ENCODE results near the gene NKX6-1. TPM values are rescaled to one million over a fixed set of nuclear protein-coding genes. Genes with fewer than 3 reads are reported as not detected.

The NKX6-1 gene
- polyA plus RNA-seq, 2 donors = 2.5 to 8.2 TPM

GRCh38 chr4:84467601-84468000 lies 31.5 kb downstream of the NKX6-1 start:
- WGBS, 2 donors = 54 to 57% methylated on average over 3 of the region's 3 CpGs
- no peaks in the 10 kb centered on the region for H3K27me3 ChIP-seq (ENCODE audit: control insufficient read depth in 1 of 2, insufficient read depth in 2 of 2, low read length in 2 of 2)
- H3K36me3 ChIP-seq (ENCODE audit: control insufficient read depth in 2 of 2, insufficient read depth in 2 of 2, low read length in 1 of 2) = no peaks in the 10 kb centered on the region
- H3K9me3 ChIP-seq (ENCODE audit: control insufficient read depth in 2 of 2, insufficient read depth in 1 of 2, low read depth in 1 of 2, low read length in 1 of 2) = no peaks in the 10 kb centered on the region
- no peak overlapping the region for H3K27ac ChIP-seq (ENCODE audit: low read depth in 2 of 2, low read length in 1 of 2)
- no peaks in the 10 kb centered on the region for H3K4me1 ChIP-seq (ENCODE audit: control insufficient read depth in 2 of 2, insufficient read depth in 2 of 2, low read length in 1 of 2)
- no peak overlapping the region for H3K4me3 ChIP-seq (ENCODE audit: low read depth in 1 of 2, low read length in 2 of 2)

DNA sequence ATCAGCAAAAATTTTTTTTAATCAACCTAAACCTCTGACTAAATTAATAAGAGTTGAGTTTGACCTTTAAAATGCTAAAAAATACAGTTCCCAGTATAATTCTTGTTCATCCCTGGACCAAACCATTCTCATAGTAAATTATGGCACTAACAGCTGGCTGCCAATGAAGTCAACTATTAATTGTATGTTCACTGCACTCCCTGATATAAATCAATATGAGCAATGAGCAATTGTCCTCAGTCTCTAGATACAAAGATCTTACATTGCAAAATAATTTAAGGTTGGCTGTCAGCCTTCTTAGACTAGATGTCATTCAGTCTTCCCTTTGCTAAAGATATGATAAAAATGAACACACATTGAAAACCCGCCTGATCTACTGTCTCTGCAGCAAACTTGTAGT lies 39.3 kb downstream of the NKX6-1 start:
- no peak overlapping the region for H3K27ac ChIP-seq (ENCODE audit: low read depth in 2 of 2, low read length in 1 of 2)
- 88 to 97% methylated on average over 1 of the region's 1 CpG for WGBS, 2 donors

GRCh38 chr4:84456157-84456556 lies 42.9 kb downstream of the NKX6-1 start:
- Histone ChIP-seq H3K4me3 (ENCODE audit: low read depth in 1 of 2, low read length in 2 of 2) (no peak overlapping the region), H3K9me3 (ENCODE audit: control insufficient read depth in 2 of 2, insufficient read depth in 1 of 2, low read depth in 1 of 2, low read length in 1 of 2) (no peaks in the 10 kb centered on the region), H3K27ac (ENCODE audit: low read depth in 2 of 2, low read length in 1 of 2) (no peak overlapping the region), H3K4me1 (ENCODE audit: control insufficient read depth in 2 of 2, insufficient read depth in 2 of 2, low read length in 1 of 2) (no peaks in the 10 kb centered on the region), H3K36me3 (ENCODE audit: control insufficient read depth in 2 of 2, insufficient read depth in 2 of 2, low read length in 1 of 2) (no peaks in the 10 kb centered on the region), H3K27me3 (ENCODE audit: control insufficient read depth in 1 of 2, insufficient read depth in 2 of 2, low read length in 2 of 2) (no peaks in the 10 kb centered on the region)
- WGBS, 2 donors = 70 to 71% methylated on average over 4 of the region's 4 CpGs

More for the DNA sequence above, 39.3 kb downstream of the NKX6-1 start:
- H3K27me3 ChIP-seq (ENCODE audit: control insufficient read depth in 1 of 2, insufficient read depth in 2 of 2, low read length in 2 of 2) = no peaks in the 10 kb centered on the region
- no peak overlapping the region for H3K4me3 ChIP-seq (ENCODE audit: low read depth in 1 of 2, low read length in 2 of 2)
- H3K4me1 ChIP-seq (ENCODE audit: control insufficient read depth in 2 of 2, insufficient read depth in 2 of 2, low read length in 1 of 2) = no peaks in the 10 kb centered on the region
- H3K9me3 ChIP-seq (ENCODE audit: control insufficient read depth in 2 of 2, insufficient read depth in 1 of 2, low read depth in 1 of 2, low read length in 1 of 2) = no peaks in the 10 kb centered on the region
- no peaks in the 10 kb centered on the region for H3K36me3 ChIP-seq (ENCODE audit: control insufficient read depth in 2 of 2, insufficient read depth in 2 of 2, low read length in 1 of 2)

DNA sequence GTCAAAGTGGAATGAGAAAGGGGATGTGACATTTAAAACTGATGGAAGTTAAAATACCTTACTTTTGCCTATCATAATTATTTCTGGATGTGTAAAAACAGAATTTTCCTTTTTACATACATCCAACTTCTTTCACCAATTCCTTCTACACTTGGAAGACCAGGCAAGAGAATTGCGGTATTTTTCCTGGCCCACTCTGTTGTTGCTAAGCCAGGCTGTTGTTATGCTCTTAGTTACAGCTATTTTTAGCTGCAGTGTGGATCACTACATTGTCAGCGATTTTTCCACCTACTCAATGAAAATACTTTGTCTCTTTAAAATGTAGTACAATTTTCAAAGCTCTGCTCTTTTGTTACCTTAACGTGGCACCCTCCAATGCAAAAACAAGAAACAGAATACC lies 43.4 kb downstream of the NKX6-1 start:
- WGBS, 2 donors = 48 to 60% methylated on average over 3 of the region's 3 CpGs
- Histone ChIP-seq H3K36me3 (ENCODE audit: control insufficient read depth in 2 of 2, insufficient read depth in 2 of 2, low read length in 1 of 2) (no peaks in the 10 kb centered on the region), H3K27me3 (ENCODE audit: control insufficient read depth in 1 of 2, insufficient read depth in 2 of 2, low read length in 2 of 2) (no peaks in the 10 kb centered on the region), H3K27ac (ENCODE audit: low read depth in 2 of 2, low read length in 1 of 2) (no peak overlapping the region), H3K4me1 (ENCODE audit: control insufficient read depth in 2 of 2, insufficient read depth in 2 of 2, low read length in 1 of 2) (no peaks in the 10 kb centered on the region), H3K9me3 (ENCODE audit: control insufficient read depth in 2 of 2, insufficient read depth in 1 of 2, low read depth in 1 of 2, low read length in 1 of 2) (no peaks in the 10 kb centered on the region), H3K4me3 (ENCODE audit: low read depth in 1 of 2, low read length in 2 of 2) (no peak overlapping the region)

DNA sequence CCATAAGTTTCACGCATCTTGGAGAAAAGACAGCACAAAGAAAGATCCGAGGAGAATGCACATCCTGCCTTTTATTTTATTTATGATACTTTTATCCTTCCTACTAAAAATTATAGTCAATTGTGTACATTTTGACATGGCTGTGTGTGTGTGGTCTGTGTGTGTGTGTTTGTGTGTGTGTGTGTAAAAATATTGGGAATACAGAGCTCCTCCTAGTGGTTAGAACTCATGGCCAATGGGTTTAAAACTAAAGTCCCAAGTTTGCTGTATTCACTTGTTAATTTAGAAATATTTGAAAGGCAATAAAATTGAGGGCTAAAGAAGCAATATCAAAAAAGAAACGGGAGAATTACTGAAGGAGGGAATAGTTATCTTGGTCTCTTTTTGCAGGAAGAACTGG lies 47.5 kb downstream of the NKX6-1 start:
- no peaks in the 10 kb centered on the region for H3K36me3 ChIP-seq (ENCODE audit: control insufficient read depth in 2 of 2, insufficient read depth in 2 of 2, low read length in 1 of 2)
- H3K27me3 ChIP-seq (ENCODE audit: control insufficient read depth in 1 of 2, insufficient read depth in 2 of 2, low read length in 2 of 2) = no peaks in the 10 kb centered on the region
- no peaks in the 10 kb centered on the region for H3K9me3 ChIP-seq (ENCODE audit: control insufficient read depth in 2 of 2, insufficient read depth in 1 of 2, low read depth in 1 of 2, low read length in 1 of 2)
- no peaks in the 10 kb centered on the region for H3K4me1 ChIP-seq (ENCODE audit: control insufficient read depth in 2 of 2, insufficient read depth in 2 of 2, low read length in 1 of 2)
- WGBS, 2 donors = 28 to 33% methylated on average over 3 of the region's 3 CpGs
- H3K4me3 ChIP-seq (ENCODE audit: low read depth in 1 of 2, low read length in 2 of 2) = no peak overlapping the region
- H3K27ac ChIP-seq (ENCODE audit: low read depth in 2 of 2, low read length in 1 of 2) = no peak overlapping the region

GRCh38 chr4:84443523-84443922 lies 55.6 kb downstream of the NKX6-1 start:
- 76 to 82% methylated on average over 5 of the region's 5 CpGs for WGBS, 2 donors

GRCh38 chr4:84442778-84443177 lies 56.3 kb downstream of the NKX6-1 start:
- 81 to 85% methylated on average over 2 of the region's 2 CpGs for WGBS, 2 donors

More at GRCh38 chr4:84443523-84443922, 55.6 kb downstream of the NKX6-1 start:
- Histone ChIP-seq H3K9me3 (ENCODE audit: control insufficient read depth in 2 of 2, insufficient read depth in 1 of 2, low read depth in 1 of 2, low read length in 1 of 2) (no peaks in the 10 kb centered on the region), H3K36me3 (ENCODE audit: control insufficient read depth in 2 of 2, insufficient read depth in 2 of 2, low read length in 1 of 2) (no peaks in the 10 kb centered on the region), H3K4me1 (ENCODE audit: control insufficient read depth in 2 of 2, insufficient read depth in 2 of 2, low read length in 1 of 2) (no peaks in the 10 kb centered on the region), H3K4me3 (ENCODE audit: low read depth in 1 of 2, low read length in 2 of 2) (no peak overlapping the region), H3K27ac (ENCODE audit: low read depth in 2 of 2, low read length in 1 of 2) (no peak overlapping the region), H3K27me3 (ENCODE audit: control insufficient read depth in 1 of 2, insufficient read depth in 2 of 2, low read length in 2 of 2) (no peaks in the 10 kb centered on the region)

More at GRCh38 chr4:84442778-84443177, 56.3 kb downstream of the NKX6-1 start:
- Histone ChIP-seq H3K9me3 (ENCODE audit: control insufficient read depth in 2 of 2, insufficient read depth in 1 of 2, low read depth in 1 of 2, low read length in 1 of 2) (no peaks in the 10 kb centered on the region), H3K27ac (ENCODE audit: low read depth in 2 of 2, low read length in 1 of 2) (no peak overlapping the region), H3K4me3 (ENCODE audit: low read depth in 1 of 2, low read length in 2 of 2) (no peak overlapping the region), H3K27me3 (ENCODE audit: control insufficient read depth in 1 of 2, insufficient read depth in 2 of 2, low read length in 2 of 2) (no peaks in the 10 kb centered on the region), H3K36me3 (ENCODE audit: control insufficient read depth in 2 of 2, insufficient read depth in 2 of 2, low read length in 1 of 2) (no peaks in the 10 kb centered on the region), H3K4me1 (ENCODE audit: control insufficient read depth in 2 of 2, insufficient read depth in 2 of 2, low read length in 1 of 2) (no peaks in the 10 kb centered on the region)

Other genes with a start within 250 kb of the NKX6-1 start
- gene CDS1, start 83.8 kb upstream of the NKX6-1 start, polyA plus RNA-seq = 10 to 100 TPM; 16.2 to 21.2 TPM